MCF 10A (cell line): Measurements from ENCODE around the gene TNC. TPM values are rescaled to one million over a fixed set of nuclear protein-coding genes. Genes with fewer than 3 reads are reported as not detected.

ENCODE experiments used
- BruUV-seq: library from RNA; stranded (reverse); fragments of 400-500 nt; replicated peaks from 2 replicates; lab custom pipeline; 2021; lab: Mats Ljungman, UMichigan
- CTCF ChIA-PET: fragments of 300-600 bp; sonication (Branson Sonifier 250); formaldehyde crosslinking; extraction: SDS; loops from one replicate; lab custom pipeline; 2021; ENCODE audit warnings: antibody characterized with exemption, inconsistent platforms; lab: Yijun Ruan, JAX
- POLR2A ChIA-PET: fragments of 300-600, 350-650 bp; sonication (Branson Sonifier 250); formaldehyde crosslinking; extraction: SDS; loops from one replicate; lab custom pipeline; 2020; ENCODE audit warnings: antibody characterized with exemption, inconsistent platforms; lab: Yijun Ruan, JAX
- DNase-seq: peaks from one replicate; pipeline ENCODE4 v3.0.0-alpha.2; 2018; ENCODE audit not compliant: unreplicated experiment
- H3K27ac Mint-ChIP-seq: one replicate; pipeline ENCODE4 v1.8.0; 2022; ENCODE audit warnings: mild to moderate bottlenecking, low read depth, mixed read lengths; ENCODE audit not compliant: unreplicated experiment
- H3K27me3 Mint-ChIP-seq: one replicate; pipeline ENCODE4 v1.8.0; 2022; ENCODE audit warnings: mixed read lengths; ENCODE audit not compliant: insufficient read depth, unreplicated experiment
- H3K36me3 Mint-ChIP-seq: one replicate; pipeline ENCODE4 v1.8.0; 2022; ENCODE audit warnings: mild to moderate bottlenecking, moderate library complexity, mixed read lengths; ENCODE audit not compliant: insufficient read depth, unreplicated experiment
- H3K4me1 Mint-ChIP-seq: one replicate; pipeline ENCODE4 v1.8.0; 2022; ENCODE audit warnings: mixed read lengths; ENCODE audit not compliant: insufficient read depth, unreplicated experiment
- H3K4me3 Mint-ChIP-seq: one replicate; pipeline ENCODE4 v1.8.0; 2022; ENCODE audit warnings: mild to moderate bottlenecking, moderate library complexity, mixed read lengths; ENCODE audit not compliant: unreplicated experiment
- H3K9me3 Mint-ChIP-seq: one replicate; pipeline ENCODE4 v1.8.0; 2022; ENCODE audit warnings: mixed read lengths; ENCODE audit not compliant: unreplicated experiment
- CTCF ChIP-seq: fragments of 200-600 bp; IDR thresholded peaks from one replicate; pipeline ENCODE4 v1.8.0; 2022; ENCODE audit warnings: antibody characterized with exemption, mild to moderate bottlenecking; ENCODE audit not compliant: unreplicated experiment
- intact Hi-C: fragments of 100-400 bp; cut with micrococcal nuclease; formaldehyde crosslinking; loops from 2 replicates; pipeline ENCODE4 v1.14.1; 2022
- total RNA-seq: library from RNA; stranded (reverse); gene quantifications from 2 replicates; pipeline ENCODE4 v1.2.3, GENCODE V29; 2022

TNC gene
- total RNA-seq, 1 experiment from 2014 or later: 49.8 TPM

- ChIA-PET POLR2A (interaction anchor here (1.0 kb wide), 1 partner anchor 8 kb away, joined by 3 read pairs; no protein-coding TSS in a partner anchor), CTCF (interaction anchor here (0.7 kb wide), 2 partner anchors 134 to 1322 kb away, joined by 3 read pairs; no protein-coding TSS in a partner anchor)
- Mint-ChIP-seq H3K4me3 (no peak overlapping the region), H3K4me1 (peaks cover 11% of the 10 kb centered on the region), H3K27ac (no peak overlapping the region), H3K36me3 (no peaks in the 10 kb centered on the region), H3K9me3 (peaks cover 6% of the 10 kb centered on the region), H3K27me3 (no peaks in the 10 kb centered on the region)
- BruUV-seq: no TSS peak
- intact Hi-C loops: no loop called here
- no peak for DNase-seq
- no peak for TF ChIP-seq CTCF
Measured at GRCh38 chr9:115142517-115143270, 24.7 kb upstream of the TNC start.

DNA sequence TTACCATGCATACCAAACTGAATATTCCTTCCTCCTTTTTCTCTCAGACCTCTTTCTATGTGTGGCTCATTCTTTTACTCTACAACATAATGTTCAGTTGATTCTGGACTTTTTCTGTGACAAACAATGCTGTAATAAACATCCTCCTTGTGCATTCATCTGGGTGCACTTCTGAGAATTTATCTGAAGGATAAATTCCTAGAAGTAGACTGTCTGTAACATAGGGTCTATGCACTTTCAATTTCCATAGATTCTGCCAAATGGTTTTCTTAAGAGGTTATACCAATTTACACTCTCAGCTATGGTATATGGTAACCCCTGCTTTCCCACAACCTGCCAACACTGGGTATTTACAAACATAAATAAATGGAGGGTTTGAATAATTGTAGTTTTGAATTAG lies 24.1 kb upstream of the TNC start:
- Mint-ChIP-seq H3K4me1 (peaks cover 9% of the 10 kb centered on the region), H3K27me3 (no peaks in the 10 kb centered on the region), H3K4me3 (no peak overlapping the region), H3K27ac (no peak overlapping the region), H3K9me3 (peaks cover 6% of the 10 kb centered on the region), H3K36me3 (no peaks in the 10 kb centered on the region)
- no peak for DNase-seq
- BruUV-seq: no TSS peak
- intact Hi-C loops: no loop called here
- TF ChIP-seq CTCF: no peak
- ChIA-PET POLR2A (no interaction called here), CTCF (no interaction called here)

- TF ChIP-seq CTCF: no peak
- intact Hi-C loops: no loop called here
- no TSS peak for BruUV-seq
- Mint-ChIP-seq H3K4me3 (no peak overlapping the region), H3K27me3 (no peaks in the 10 kb centered on the region), H3K9me3 (peaks cover 6% of the 10 kb centered on the region), H3K4me1 (peaks cover 4% of the 10 kb centered on the region), H3K36me3 (no peaks in the 10 kb centered on the region), H3K27ac (no peak overlapping the region)
- ChIA-PET CTCF (interaction anchor here (0.5 to 1.2 kb wide), 3 partner anchors 11 to 182 kb away, joined by 3 to 5 read pairs (median 3); no protein-coding TSS in a partner anchor), POLR2A (no interaction called here)
- DNase-seq: peak; percentile 18
Measured at GRCh38 chr9:115141612-115142011, 23.7 kb upstream of the TNC start.

DNA sequence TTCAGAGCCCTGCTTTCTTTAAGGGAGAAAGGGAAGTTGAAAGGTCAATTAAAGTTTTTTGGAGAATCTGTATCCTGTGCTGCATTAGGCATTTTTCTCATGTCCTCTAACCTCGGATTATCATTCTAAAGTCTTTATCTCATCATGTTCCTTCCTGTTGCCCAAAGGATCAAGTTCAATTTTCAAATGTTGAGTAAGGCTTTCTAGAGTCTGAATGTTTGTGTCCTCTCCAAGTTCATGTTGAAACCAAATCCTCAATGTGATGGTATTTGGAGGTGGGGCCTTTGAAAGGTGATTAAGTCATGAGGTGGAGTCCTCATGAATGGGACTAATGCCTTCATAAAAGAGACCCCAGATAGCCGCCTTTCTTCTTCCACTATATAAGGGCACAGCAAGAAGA lies 20.2 kb upstream of the TNC start:
- POLR2A ChIA-PET: no interaction called here
- no peaks in the 10 kb centered on the region for H3K27me3 Mint-ChIP-seq

More for the DNA sequence above, 20.2 kb upstream of the TNC start:
- H3K27ac Mint-ChIP-seq: no peak overlapping the region
- peaks cover 6% of the 10 kb centered on the region for H3K9me3 Mint-ChIP-seq
- intact Hi-C loops: no loop called here
- no peak overlapping the region for H3K4me3 Mint-ChIP-seq
- no peak for DNase-seq
- no peaks in the 10 kb centered on the region for H3K4me1 Mint-ChIP-seq
- H3K36me3 Mint-ChIP-seq: no peaks in the 10 kb centered on the region
- no peak for TF ChIP-seq CTCF
- BruUV-seq: no TSS peak
- CTCF ChIA-PET: no interaction called here
